ENCODE data around the gene LSP1. TPM values are rescaled to one million over a fixed set of nuclear protein-coding genes. Genes with fewer than 3 reads are reported as not detected.

The LSP1 gene
- total RNA-seq, 1 donor from 2014 or later: 46.4 TPM

GRCh38 chr11:1824221-1825038, 28.5 kb upstream of the LSP1 start:
- DNase-seq (ENCODE audit: low spot score): no peak

- DNase-seq (ENCODE audit: low spot score): no peak
These were observed 27.7 kb upstream of the LSP1 start for GRCh38 chr11:1825039-1825740.

- no peak for DNase-seq (ENCODE audit: low spot score)
These were observed 27.0 kb upstream of the LSP1 start for GRCh38 chr11:1825785-1826451.

- no peak for DNase-seq (ENCODE audit: low spot score)
These were observed 26.3 kb upstream of the LSP1 start for GRCh38 chr11:1826552-1827094.

GRCh38 chr11:1827095-1827813, 25.6 kb upstream of the LSP1 start:
- DNase-seq (ENCODE audit: low spot score): no peak

GRCh38 chr11:1827931-1828330, 25.0 kb upstream of the LSP1 start:
- no peak for DNase-seq (ENCODE audit: low spot score)

- no peak for DNase-seq (ENCODE audit: low spot score)
These were observed 24.3 kb upstream of the LSP1 start for GRCh38 chr11:1828542-1828941.

GRCh38 chr11:1829039-1829820, 23.7 kb upstream of the LSP1 start:
- DNase-seq (ENCODE audit: low spot score): no peak

GRCh38 chr11:1830004-1830321, 22.9 kb upstream of the LSP1 start:
- no peak for DNase-seq (ENCODE audit: low spot score)

GRCh38 chr11:1830322-1831223, 22.3 kb upstream of the LSP1 start:
- no peak for DNase-seq (ENCODE audit: low spot score)

- no peak for DNase-seq (ENCODE audit: low spot score)
These were observed 21.3 kb upstream of the LSP1 start for GRCh38 chr11:1831338-1832210.

- no peak for DNase-seq (ENCODE audit: low spot score)
These were observed 20.5 kb upstream of the LSP1 start for GRCh38 chr11:1832211-1832919.

- DNase-seq (ENCODE audit: low spot score): no peak
These were observed 20.0 kb upstream of the LSP1 start for GRCh38 chr11:1832920-1833295.

- DNase-seq (ENCODE audit: low spot score): no peak
These were observed 18.7 kb upstream of the LSP1 start for GRCh38 chr11:1834062-1834610.

- DNase-seq (ENCODE audit: low spot score): no peak
These were observed 17.9 kb upstream of the LSP1 start, which contains the start of gene SYT8 for GRCh38 chr11:1834779-1835670. Gene SYT8, plus strand, starts transcription at chr11:1834990. Its CDS starts 116 bp downstream, at chr11:1835106.

GRCh38 chr11:1835671-1836010, 17.2 kb upstream of the LSP1 start:
- DNase-seq (ENCODE audit: low spot score): no peak

All from mesenteric fat pad (tissue), 1 donor.